Thyroid gland (tissue), 4 donors: ENCODE data around the gene KRT74.
"Not testable (repeated sequence)": the region's sequence is repeated elsewhere in the genome, so short reads cannot be mapped to it uniquely, and the experiment has no call there.

Experiments
- POLR2A ChIP-seq, 2 donors: fragments of 450-650 bp; IDR thresholded peaks; one replicate each; pipeline ENCODE4 v1.6.1; 2017; ENCODE audit warnings: antibody characterized with exemption in 2 of 2, mild to moderate bottlenecking in 2 of 2, moderate library complexity in 1 of 2
- TF ChIP-seq, protein P1 (sequence below), 6 experiments: fragments of 200-600 bp in 3 of 6; fragments of 450-650 bp in 3 of 6; sonication (generic) in 3 of 6; IDR thresholded peaks; one replicate each; pipeline ENCODE4 v1.5.1; 2016 to 2019; ENCODE audit warnings: antibody characterized with exemption in 6 of 6, mild to moderate bottlenecking in 2 of 6, inconsistent platforms in 1 of 6, moderate library complexity in 1 of 6

DNA sequence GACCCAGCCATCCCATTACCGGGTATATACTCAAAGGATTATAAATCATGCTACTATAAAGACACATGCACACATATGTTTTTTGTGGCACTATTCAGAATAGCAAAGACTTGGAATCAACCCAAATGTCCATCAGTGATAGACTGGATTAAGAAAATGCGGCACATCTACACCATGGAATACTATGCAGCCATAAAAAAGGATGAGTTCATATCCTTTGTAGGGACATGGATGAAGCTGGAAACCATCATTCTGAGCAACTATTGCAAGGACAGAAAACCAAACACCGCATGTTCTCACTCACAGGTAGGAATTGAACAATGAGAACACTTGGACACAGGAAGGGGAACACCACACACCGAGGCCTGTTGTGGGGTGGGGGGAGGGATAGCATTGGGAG lies 20.6 kb upstream of the KRT74 start:
- TF ChIP-seq, protein P1, sequence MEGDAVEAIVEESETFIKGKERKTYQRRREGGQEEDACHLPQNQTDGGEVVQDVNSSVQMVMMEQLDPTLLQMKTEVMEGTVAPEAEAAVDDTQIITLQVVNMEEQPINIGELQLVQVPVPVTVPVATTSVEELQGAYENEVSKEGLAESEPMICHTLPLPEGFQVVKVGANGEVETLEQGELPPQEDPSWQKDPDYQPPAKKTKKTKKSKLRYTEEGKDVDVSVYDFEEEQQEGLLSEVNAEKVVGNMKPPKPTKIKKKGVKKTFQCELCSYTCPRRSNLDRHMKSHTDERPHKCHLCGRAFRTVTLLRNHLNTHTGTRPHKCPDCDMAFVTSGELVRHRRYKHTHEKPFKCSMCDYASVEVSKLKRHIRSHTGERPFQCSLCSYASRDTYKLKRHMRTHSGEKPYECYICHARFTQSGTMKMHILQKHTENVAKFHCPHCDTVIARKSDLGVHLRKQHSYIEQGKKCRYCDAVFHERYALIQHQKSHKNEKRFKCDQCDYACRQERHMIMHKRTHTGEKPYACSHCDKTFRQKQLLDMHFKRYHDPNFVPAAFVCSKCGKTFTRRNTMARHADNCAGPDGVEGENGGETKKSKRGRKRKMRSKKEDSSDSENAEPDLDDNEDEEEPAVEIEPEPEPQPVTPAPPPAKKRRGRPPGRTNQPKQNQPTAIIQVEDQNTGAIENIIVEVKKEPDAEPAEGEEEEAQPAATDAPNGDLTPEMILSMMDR (IDR thresholded peaks at IDR 0.05) = not testable (repeated sequence)
- TF ChIP-seq POLR2A (IDR thresholded peaks at IDR 0.05) = not testable (repeated sequence)
